Ovary (tissue), 3 donors: ENCODE results near the gene TM4SF4.

Experiments used
- CTCF ChIP-seq, 3 donors: fragments of 450-650 bp in 2 of 3; fragments of 200-600 bp in 1 of 3; IDR thresholded peaks; one replicate each; pipeline versions ENCODE4 v1.5.1 to v1.8.0; 2016 to 2022; ENCODE audit warnings: antibody characterized with exemption in 3 of 3, mild to moderate bottlenecking in 1 of 3
- POLR2A ChIP-seq: fragments of 450-650 bp; IDR thresholded peaks from one replicate; pipeline ENCODE4 v1.6.1; 2017; ENCODE audit warnings: antibody characterized with exemption, mild to moderate bottlenecking, moderate library complexity
- donor health status: DM: no; HTN: no; CAD: no.

- no peak for TF ChIP-seq CTCF (IDR thresholded peaks at IDR 0.05)
- TF ChIP-seq POLR2A, result no peak
Measured at GRCh38 chr3:149516920-149517319, 42.4 kb downstream of the TM4SF4 start.
